GOT3 (cell line): ENCODE data around the gene SRMS.

ENCODE experiments used
- DNase-seq: peaks from one replicate; lab custom pipeline; 2025; ENCODE audit warnings: mixed read lengths; lab: John Stamatoyannopoulos, UW

The SRMS gene, protein sequence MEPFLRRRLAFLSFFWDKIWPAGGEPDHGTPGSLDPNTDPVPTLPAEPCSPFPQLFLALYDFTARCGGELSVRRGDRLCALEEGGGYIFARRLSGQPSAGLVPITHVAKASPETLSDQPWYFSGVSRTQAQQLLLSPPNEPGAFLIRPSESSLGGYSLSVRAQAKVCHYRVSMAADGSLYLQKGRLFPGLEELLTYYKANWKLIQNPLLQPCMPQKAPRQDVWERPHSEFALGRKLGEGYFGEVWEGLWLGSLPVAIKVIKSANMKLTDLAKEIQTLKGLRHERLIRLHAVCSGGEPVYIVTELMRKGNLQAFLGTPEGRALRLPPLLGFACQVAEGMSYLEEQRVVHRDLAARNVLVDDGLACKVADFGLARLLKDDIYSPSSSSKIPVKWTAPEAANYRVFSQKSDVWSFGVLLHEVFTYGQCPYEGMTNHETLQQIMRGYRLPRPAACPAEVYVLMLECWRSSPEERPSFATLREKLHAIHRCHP

DNA sequence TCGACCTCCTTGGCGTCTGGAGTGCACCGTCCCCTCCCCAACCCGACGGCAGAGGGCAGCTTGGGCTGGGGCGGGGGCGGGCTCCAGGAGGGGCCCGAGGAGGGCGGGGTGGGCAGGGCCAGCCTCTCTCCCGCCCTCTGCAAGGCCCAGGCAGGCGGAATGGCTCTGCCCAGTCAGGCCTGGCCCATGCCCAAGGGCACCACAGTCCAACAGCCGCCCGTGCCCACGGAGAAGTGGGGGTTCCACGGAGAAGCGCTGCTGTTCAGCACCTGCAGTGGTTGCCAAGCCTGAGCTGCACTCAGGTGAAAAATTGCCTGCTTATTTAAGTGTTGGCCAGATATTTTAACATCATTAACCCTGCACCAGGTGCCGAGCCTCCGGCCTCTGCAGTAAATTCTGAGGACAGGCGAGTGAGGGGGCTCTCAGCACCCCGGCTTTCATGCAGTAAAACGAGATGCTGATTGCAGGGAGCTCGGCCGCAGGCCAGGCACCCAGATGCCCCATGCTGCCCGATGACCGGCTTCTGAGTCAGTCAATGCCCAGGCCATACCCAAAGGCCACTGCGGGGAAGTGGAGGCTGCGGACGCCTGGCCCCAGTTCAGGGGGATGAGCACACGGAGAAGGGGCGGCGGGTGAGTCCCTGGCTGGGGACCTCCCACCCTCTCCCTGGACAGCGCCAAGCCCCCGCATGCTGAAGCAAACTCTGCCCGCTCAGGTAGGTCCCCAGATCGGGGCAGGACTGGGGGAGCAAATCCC is at the start of gene SRMS:
TSS of gene SRMS (minus strand) at position 25 of the 756 bp plus-strand sequence. CDS start 286 bp downstream, outside the sequence.
- no peak for DNase-seq

- DNase-seq = no peak
Observed at GRCh38 chr20:63596423-63596822, 48.9 kb upstream of the SRMS start.

DNA sequence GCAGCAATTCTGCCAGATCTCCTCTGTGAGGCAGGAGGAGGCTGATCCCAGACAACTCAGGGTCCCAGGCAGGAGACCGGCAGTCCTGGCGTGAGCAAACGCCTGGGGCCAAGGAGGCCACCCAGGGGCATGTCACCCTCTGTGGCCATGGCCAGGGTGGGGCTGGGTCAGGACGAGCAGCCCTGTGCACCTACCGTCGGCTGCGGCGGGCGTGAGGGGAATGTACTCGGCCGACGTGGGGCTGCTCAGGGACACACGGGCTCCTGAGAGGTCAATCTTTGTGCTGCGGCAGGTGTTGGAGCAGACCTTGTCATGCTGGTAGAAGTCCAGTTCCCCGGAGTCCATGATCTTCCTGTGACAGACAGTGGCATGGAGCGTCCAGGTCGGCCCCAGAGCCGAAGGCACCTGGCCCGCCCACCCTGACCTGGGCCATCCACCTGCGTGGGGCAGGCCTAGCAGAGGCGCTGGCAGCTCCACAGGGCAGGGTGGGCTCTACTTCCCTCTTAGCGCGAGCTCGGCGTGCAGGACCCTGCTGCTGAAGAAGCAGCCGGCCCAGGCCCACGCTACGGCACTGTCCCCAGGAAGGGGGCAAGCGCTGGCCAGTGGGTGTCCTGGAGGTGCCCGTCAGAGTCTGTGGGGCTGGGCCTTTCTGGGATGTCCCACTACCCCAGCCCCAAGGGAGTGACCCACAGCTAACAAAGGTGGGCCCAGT is 48.0 kb upstream of the SRMS start:
- DNase-seq = no peak

DNA sequence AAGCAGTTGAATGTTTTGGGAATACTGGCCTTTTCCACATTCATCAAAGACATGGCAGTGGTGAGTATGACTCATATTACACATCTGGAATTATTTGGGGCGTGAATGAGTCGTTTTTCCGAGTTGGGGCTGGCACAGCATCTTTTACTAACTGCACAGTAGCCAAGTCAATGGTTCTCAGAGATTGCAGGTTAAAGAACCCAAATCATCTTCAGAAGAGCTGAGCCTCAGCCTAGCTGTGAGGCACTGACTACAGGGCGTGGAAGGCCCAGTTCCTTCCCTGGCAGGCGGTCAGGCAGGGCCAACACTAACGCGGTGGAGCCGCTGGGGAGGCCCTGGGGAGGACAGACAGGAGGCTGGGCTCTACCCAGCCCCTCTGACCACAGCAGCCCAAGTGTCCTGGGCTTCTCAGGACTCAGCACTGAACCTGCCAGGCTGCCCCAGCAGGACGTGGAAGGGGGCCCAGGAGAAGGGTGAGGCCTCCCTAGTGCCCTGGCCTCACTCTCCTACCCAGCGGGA is 46.6 kb upstream of the SRMS start:
- no peak for DNase-seq

- DNase-seq = no peak
Observed at GRCh38 chr20:63592661-63593060, 45.1 kb upstream of the SRMS start.

- no peak for DNase-seq
Observed at GRCh38 chr20:63591786-63592355, 44.3 kb upstream of the SRMS start.

DNA sequence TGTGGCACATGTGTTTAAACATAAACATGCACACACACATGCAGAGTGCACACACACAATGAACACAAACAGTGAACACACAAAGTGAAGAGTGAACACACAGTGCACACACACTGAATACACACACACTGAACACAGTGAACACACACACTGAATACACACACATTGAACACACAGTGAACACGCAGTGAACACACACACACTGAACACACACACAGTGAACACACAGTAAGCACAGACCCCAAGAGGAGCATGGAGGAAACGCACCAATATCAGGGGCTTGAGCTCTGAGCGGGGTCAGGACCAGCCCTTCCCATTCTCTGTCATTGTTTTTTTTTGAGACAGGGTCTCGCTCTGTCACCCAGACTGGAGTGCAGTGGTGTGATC is 43.6 kb upstream of the SRMS start:
- no peak for DNase-seq

GRCh38 chr20:63590218-63591146 is 42.9 kb upstream of the SRMS start:
- DNase-seq = no peak

DNA sequence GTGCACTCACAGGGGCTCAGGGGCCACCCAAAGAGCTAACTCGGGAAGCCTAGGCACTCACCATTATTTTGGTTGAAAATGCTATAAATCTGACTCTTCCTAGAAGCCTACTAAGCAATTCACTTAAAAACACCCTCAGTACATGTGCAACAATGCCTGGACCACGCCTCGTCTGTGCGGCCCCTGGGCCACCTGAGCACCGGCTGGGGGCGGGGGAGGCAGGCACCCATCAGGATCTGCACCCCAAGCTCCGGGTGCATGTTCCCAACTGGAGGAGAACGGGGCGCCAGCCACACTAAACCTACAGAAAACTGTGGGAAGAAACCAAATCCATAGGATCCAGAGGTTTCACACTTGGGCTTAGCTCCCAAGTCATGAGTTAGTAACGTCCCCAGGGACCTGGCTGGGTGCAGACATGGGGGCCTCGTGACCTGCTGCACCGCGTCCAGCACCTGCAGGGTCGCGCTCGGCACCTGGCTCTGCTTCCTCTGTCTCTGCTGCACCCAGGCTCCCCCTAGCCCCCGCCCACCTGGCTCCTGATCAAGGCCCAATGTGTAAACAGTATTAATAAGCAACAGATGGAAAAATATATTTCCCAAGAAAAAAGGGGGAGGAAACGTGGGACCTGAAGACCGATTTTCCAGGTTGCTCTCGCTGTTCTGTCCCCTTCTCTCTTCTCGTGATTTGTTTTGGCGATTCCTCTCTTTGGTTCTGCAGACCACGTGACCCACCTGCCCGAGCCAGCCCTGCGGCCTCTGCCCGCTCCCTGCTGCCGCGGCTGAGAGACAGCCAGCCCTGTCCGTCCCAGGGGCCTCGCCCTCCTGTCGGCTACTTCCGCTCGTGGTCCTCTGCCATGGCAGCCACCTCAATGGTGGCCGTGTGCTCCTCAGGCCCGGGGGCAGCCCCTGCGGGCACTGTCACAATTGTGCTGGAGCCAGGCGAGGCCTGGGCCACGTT is 42.0 kb upstream of the SRMS start:
- no peak for DNase-seq

DNA sequence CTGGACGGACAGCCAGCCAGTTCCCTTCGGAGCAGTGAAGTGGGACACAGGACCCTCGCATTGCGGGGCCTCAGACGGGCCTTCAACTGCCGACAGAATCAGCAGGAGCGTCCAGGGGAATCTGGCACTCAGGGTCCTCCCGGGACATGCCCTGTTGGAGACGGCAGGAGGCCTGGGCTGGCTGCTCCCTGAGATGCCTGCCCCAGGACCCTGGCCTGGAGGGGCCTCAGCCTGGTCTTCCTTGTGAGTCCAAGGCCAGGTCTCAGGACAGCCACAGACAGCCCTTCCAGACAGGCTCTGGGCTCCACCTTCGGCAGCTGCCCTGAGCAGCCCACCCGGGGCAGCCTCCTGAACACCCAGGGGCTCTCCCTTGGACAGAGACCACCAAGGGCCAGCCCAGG is 41.1 kb upstream of the SRMS start:
- no peak for DNase-seq

- no peak for DNase-seq
Observed at GRCh38 chr20:63587776-63588591, 40.4 kb upstream of the SRMS start.

DNA sequence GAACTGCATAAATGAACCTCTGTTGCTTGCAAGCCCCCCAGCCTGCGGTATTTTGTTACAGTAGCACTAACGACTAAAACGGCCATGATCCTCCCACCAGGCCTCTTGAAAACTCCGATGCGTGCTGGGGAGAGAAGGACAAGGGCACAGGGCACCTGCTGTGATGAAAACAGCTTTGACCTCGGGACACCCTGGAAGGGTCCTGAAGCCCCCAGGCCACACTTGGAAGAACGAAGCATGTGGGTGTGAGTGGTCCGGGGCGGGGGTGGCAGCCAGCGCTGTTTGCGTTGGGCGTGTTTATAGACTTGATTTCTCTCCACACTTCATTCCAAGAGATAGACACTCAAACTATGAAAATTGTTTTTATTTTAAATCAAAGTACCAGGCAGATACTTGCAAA is 39.7 kb upstream of the SRMS start:
- no peak for DNase-seq

DNA sequence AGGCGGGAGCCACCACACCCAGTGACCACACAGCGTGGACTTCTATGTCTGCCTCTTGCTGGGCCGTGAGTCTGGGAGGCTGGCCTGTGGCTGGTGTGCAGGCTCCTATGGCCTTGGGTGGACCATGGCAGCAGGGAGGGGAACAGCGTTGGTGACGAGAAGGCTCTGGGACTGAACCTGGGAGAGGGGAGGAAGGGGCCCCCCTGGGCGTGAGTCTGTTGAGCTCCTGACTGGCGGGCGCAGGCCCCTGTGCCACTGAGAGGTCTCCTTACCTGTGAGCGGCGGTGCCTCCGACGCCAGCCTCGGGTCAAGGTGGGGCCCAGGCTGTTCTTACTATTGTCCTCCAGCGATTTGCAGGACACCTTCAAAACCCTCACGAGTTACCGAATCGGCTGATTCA is 39.2 kb upstream of the SRMS start:
- no peak for DNase-seq

- no peak for DNase-seq
Observed at GRCh38 chr20:63585616-63586565, 38.3 kb upstream of the SRMS start.

- DNase-seq = no peak
Observed at GRCh38 chr20:63582382-63583063, 35.0 kb upstream of the SRMS start.

DNA sequence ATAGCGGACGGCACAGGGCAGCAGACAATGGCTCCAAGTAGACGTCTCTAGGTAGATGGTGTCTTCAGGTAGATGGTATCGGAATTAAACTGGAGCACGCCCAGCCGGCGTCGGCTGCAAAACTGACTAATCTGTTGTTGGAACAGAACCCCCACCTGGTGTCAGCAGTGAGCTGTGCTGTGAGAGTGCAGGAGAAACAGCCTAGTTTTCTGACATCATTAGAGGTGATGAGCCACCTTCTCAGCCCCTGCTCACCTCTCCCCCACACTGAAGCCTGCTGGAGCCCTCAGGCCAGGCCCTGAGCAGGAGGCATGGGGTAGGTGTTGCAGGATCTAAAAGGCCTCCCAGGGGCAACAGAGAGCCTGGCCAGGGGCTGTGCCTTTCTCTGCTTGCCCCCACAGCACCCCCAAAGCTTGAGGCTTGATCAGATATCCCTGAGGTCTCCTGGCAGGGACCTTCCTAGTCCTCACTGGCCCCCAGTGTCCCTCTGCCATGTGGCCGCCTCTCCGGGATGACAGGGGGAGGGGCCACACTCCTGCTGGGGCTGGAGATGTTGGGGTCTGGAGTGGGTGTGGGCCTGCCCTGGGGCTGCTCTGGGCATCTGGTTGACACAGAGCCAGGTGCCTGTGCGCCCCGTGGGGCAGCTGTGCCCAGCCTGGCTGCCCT is 33.4 kb upstream of the SRMS start:
- no peak for DNase-seq
